Measurements from ENCODE around the gene BDH2. TPM values are rescaled to one million over a fixed set of nuclear protein-coding genes. Genes with fewer than 3 reads are reported as not detected.

The BDH2 gene
- total and polyA plus RNA-seq, 2 of the 8 experiments (the other 6 are each of a cell fraction or from before 2014, with no cell fraction given), result 46.0 to 46.2 TPM

DNA sequence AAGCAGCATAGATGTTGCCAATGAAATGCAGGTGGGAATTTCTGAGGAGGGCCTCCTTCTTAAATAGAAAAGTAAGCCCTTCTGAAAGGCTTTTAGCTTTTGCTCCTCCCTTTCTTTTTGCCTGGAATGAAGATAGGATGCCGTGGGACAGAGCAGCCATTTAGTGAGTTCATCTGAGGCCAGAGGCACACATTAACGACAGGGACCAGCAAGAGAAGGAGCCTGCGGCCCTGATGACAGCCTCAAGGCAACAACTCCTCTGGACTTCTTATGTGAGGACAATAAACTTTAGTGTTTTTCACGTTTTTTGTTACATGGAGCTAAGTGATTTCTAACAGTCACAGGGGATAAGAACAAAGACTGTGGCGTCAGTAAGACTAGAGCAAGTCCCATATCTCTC lies 1.1 kb upstream of the BDH2 start:
- Histone ChIP-seq H3K18ac (ENCODE audit: extremely low read depth, low read length) (no peak overlapping the region), H3K79me2 (ENCODE audit: control insufficient read depth in 1 of 2, insufficient read depth in 2 of 2, low read length in 2 of 2) (no peaks in the 10 kb centered on the region), H2BK120ac (replicated peaks; ENCODE audit: low read depth, low read length) (no peak overlapping the region), H2AK5ac (ENCODE audit: low read depth, low read length) (no peak overlapping the region), H2BK15ac (ENCODE audit: low read length) (no peak overlapping the region), H3K56ac (replicated peaks; ENCODE audit: insufficient read length, low read depth, low read length) (no peak overlapping the region), H3K36me3 (ENCODE audit: control insufficient read depth in 2 of 4, insufficient read depth in 4 of 4, low read length in 3 of 4) (no peaks in the 10 kb centered on the region), H3K27ac (ENCODE audit: low read depth, low read length) (no peak overlapping the region), H3K79me1 (ENCODE audit: low read depth, low read length) (no peaks in the 10 kb centered on the region; the same call in 1 of the 2 replicates), H2BK20ac (ENCODE audit: low read length) (no peak overlapping the region), H2AFZ (ENCODE audit: low read length) (0 out of 2 replicates have a peak overlapping the region, but pooled peaks have one; percentile 5), H3K9me3 (ENCODE audit: insufficient read depth in 2 of 2, low read depth in 1 of 2, low read length in 1 of 2) (no peaks in the 10 kb centered on the region), H3K23me2 (ENCODE audit: low read depth, low read length) (0 out of 2 replicates have a peak, but pooled peaks cover 5% of the 10 kb centered on the region), H3K23ac (ENCODE audit: insufficient read length) (no peak overlapping the region), H2BK5ac (ENCODE audit: low read depth, low read length) (no peak overlapping the region), H4K91ac (replicated peaks; ENCODE audit: insufficient read length, low read length) (no peak overlapping the region), H3K4me2 (ENCODE audit: insufficient read depth in 1 of 2, low read depth in 2 of 2, low read length in 2 of 2) (no peak overlapping the region), H3K27me3 (replicated peaks in 1 of 4; ENCODE audit: control insufficient read depth in 3 of 4, extremely low read depth in 1 of 4, insufficient read depth in 3 of 4, low read length in 3 of 4) (no peaks in the 10 kb centered on the region), H3K4me1 (replicated peaks in 1 of 4; ENCODE audit: control insufficient read depth in 3 of 4, insufficient read depth in 4 of 4, low read length in 3 of 4) (no peaks in the 10 kb centered on the region), H3K14ac (ENCODE audit: insufficient read length) (no peak overlapping the region), H4K8ac (ENCODE audit: extremely low read depth, insufficient read depth, low read length) (no peak overlapping the region), H2BK12ac (ENCODE audit: low read depth, low read length) (no peak overlapping the region), H4K5ac (ENCODE audit: insufficient read length, low read depth, low read length) (no peak overlapping the region), H3K4ac (replicated peaks; ENCODE audit: insufficient read length, low read depth, low read length) (no peak overlapping the region), H3K9ac (replicated peaks in 1 of 4; ENCODE audit: extremely low read depth in 1 of 4, low read depth in 3 of 4, low read length in 3 of 4) (no peak overlapping the region), H4K20me1 (replicated peaks in 1 of 2; ENCODE audit: control insufficient read depth in 1 of 2, insufficient read depth in 2 of 2, low read length in 2 of 2) (no peaks in the 10 kb centered on the region), H3K4me3 (ENCODE audit: extremely low read depth in 1 of 4, insufficient read depth in 2 of 4, low read depth in 3 of 4, low read length in 4 of 4) (no peak overlapping the region)
- WGBS, 2 experiments (ENCODE audit: extremely low coverage in 1 of 2, insufficient coverage in 1 of 2, insufficient read length in 1 of 2, insufficient replicate concordance in 2 of 2, low coverage in 1 of 2, low lambda C conversion rate in 2 of 2, missing lambda C conversion rate in 1 of 2), result 77% methylated on average over 5 of the region's 5 CpGs; no CpG with 5 or more reads in 1 of the 2 experiments
- POLR2A ChIA-PET (ENCODE audit: partially characterized antibody), result interaction anchor here (0.8 to 1.1 kb wide), 2 partner anchors 11 to 273 kb away, joined by 3 read pairs; no protein-coding TSS in a partner anchor
- TF ChIP-seq, protein P1, sequence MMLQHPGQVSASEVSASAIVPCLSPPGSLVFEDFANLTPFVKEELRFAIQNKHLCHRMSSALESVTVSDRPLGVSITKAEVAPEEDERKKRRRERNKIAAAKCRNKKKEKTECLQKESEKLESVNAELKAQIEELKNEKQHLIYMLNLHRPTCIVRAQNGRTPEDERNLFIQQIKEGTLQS (IDR thresholded peaks at IDR 0.05; ENCODE audit: insufficient read depth, low read depth, low read length), result no peak
- TF ChIP-seq, protein P2, sequence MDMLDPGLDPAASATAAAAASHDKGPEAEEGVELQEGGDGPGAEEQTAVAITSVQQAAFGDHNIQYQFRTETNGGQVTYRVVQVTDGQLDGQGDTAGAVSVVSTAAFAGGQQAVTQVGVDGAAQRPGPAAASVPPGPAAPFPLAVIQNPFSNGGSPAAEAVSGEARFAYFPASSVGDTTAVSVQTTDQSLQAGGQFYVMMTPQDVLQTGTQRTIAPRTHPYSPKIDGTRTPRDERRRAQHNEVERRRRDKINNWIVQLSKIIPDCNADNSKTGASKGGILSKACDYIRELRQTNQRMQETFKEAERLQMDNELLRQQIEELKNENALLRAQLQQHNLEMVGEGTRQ (IDR thresholded peaks at IDR 0.05; ENCODE audit: low read length), result no peak
- TF ChIP-seq KDM4A (IDR thresholded peaks at IDR 0.05; ENCODE audit: low read depth, low read length, severe bottlenecking) (no peak), TEAD4 (IDR thresholded peaks at IDR 0.05; ENCODE audit: low read depth, low read length) (no peak), CBX5 (IDR thresholded peaks at IDR 0.05; ENCODE audit: low read depth, low read length) (no peak), JUND (IDR thresholded peaks at IDR 0.05; ENCODE audit: low read length) (no peak)
- no peak for DNase-seq (ENCODE audit: low read depth in 1 of 2, low spot score in 2 of 2)
- CTCF ChIA-PET (ENCODE audit: partially characterized antibody), result interaction anchor here (0.6 to 5.2 kb wide), 15 partner anchors 10 to 814 kb away, joined by 3 to 51 read pairs (median 3); no protein-coding TSS in a partner anchor
- no peak for FAIRE-seq
